ELR (cell line): ENCODE data around the gene STK4.
"Not testable (repeated sequence)": the region's sequence is repeated elsewhere in the genome, so short reads cannot be mapped to it uniquely, and the experiment has no call there.

Experiments
- DNase-seq: peaks from one replicate; pipeline ENCODE4 v3.0.0-alpha.2; 2015; ENCODE audit warnings: low read depth

The STK4 gene

DNA sequence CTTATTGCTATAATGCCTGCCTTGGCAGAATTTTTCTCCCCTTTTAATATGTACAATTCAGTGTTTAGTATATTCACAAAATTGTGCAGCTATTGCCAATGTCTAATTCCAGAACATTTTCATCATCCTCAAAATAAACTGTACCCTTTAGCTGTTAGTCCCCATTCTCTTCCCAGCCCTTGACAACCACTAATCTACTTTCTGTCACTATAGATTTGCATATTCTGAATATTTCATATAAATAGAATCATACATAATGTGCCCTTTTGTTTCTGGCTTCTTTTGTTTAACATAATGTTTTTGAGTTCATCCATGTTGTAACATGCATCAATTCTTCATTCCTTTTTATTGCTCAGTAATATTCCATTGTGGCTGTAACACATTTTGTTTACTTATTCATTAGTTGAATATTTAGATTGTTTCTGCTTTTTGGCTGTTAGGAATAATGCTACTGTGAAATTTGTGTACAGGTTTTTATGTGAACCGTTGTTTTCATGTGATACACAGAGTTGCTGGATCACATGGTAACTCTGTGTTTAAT is 22.4 kb downstream of the STK4 start:
- no peak for DNase-seq

DNA sequence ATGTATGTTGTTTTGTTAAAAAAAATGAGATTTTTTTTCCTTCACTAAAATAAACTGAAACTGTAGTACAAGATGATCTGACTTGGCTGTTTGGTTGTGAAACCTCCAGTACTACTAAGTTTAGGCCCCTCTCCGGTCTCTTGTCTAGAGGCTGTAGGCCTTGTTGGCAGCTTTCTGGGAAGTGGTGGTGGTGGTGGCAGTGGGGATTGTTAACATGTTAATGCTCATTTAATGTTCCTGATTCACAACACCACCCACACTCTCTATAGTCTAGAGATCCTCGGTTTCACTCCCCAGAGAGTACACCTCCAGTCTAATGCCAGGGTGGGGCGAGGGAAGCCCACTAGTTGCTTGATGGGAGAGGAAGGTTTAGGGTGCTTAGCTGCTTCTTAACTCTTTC is 24.1 kb downstream of the STK4 start:
- DNase-seq = peak; percentile 33

DNA sequence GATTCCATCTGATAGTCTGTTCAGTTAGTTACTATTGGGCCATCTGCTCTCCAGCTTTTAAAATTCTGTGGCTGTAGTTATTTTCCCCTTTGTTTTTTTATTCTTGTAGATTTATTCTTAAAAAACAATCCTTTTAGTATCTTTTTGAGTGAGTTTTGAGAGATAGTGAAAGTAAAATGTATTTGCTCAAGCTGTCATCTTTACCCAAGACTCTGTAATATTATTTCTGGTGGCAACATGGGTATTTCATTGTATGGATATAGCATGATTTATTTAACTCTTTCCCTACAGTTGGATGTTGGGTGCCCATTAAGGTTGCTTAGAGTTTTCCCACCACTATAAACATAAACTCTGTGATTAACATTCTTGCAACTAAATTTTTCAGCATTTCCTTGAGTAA is 24.6 kb downstream of the STK4 start:
- DNase-seq = no peak

DNA sequence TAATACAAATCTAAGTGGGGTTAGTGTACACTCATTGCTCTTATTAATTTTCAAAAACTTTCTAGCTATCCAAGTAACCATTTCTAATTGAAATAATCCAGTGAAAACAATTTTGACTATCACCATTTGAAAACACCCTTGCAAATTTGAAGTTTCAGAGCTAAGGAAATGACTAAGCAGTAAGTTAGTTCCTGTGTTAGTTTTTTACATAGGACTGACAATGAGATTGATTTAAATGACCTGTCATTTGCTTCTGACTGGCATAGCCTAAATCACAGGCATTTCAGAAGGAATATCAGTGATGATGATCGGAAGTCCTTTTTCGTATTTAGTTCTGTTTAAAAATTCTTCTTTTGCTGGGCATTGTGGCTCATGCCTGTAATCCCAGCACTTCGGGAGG is 27.0 kb downstream of the STK4 start:
- peak; percentile 54 for DNase-seq

DNA sequence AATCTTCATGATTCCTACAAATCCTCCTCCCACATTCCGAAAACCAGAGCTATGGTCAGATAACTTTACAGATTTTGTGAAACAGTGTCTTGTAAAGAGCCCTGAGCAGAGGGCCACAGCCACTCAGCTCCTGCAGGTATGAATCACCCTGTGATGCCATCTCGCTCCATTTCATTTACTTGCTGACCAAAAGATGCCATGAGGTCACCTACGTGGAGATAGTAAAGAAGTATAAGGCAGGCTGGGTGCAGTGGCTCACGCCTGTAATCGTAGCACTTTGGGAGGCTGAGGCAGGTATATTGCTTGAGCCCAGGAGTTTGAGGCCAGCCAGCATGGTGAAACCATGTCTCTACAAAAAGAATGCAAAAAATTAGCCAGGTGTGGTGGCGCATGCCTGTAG is 30.9 kb downstream of the STK4 start:
- DNase-seq = no peak

DNA sequence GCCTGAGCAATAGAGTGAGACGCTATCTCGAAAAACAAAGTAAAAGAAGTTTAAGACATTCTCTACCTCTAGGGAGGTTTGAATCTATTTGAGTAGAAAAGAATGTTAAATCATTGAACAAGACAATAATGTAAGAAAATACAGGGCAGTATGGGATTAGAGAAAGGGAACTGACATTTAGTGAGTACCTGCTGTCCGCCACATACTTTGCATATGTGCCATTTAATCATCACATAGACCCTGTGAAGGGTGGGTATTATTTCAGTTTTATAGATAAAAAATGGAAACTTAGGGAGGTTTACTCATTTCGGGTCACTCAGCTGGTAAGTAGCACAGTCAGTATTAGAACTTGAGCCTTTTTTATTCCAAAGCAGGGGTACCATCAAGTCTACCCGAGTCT is 31.4 kb downstream of the STK4 start:
- DNase-seq = no peak

DNA sequence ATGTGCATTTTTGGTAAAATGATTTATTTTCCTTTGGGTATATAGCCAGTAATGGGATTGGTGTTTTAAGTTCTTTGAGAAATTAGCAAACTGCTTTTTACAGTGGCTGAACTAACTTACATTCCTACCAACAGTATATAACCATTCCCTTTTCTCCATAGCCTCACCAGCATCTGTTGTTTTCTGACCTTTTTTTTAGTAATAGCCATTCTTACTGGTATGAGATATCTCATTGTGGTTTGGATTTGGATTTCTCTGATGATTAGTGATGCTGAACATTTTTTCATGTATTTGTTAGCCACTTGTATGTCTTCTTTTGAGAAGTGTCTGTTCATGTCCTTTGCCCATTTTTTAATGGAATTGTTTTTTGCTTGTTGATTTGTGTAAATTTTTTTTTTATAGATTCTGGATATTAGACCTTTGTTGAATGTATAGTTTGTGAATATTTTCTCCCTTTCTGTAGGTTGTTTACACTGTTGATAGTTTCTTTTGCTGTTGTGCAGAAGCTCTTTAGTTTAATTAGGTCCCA is 42.3 kb downstream of the STK4 start:
- DNase-seq = peak; percentile 44

DNA sequence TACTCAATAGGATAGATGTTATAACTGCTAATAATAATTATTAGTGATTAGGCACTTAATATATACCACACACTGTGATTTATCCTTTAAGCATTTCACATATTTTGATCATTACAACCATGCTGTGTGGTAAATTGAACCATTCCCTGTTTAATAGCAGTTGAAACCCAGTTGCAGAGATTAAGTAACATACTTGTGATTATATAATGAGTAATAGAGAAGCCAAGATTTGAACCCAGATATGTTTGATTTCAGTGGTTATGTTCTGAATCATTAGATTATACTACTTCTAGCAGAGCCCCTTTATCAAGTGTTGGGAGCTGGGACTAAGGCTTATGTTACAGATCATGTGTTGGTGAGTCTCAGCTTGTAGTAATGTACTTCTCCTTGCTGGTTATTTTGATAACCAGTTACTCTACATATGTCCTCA is 44.1 kb downstream of the STK4 start:
- DNase-seq = peak; percentile 97

DNA sequence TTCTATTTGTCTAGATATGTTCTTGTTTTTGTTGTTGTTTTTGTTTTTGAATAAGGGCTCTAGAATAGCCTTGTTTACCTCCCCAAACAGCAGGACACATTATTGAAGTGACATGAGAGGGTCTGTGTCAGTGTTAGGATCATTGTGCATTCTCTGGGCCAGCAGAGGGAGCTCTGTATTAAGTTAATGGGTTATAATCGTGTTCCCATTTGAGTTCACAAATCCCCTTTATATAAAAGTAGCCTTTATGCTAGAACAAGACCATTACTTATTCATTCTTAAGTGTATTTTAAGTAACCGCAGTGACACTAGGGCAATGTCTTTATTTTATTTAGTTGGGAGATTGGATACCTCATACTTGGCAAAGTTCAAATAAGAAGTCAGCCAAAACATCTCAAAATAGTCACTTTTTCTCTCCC is 44.8 kb downstream of the STK4 start:
- peak; percentile 89 for DNase-seq

DNA sequence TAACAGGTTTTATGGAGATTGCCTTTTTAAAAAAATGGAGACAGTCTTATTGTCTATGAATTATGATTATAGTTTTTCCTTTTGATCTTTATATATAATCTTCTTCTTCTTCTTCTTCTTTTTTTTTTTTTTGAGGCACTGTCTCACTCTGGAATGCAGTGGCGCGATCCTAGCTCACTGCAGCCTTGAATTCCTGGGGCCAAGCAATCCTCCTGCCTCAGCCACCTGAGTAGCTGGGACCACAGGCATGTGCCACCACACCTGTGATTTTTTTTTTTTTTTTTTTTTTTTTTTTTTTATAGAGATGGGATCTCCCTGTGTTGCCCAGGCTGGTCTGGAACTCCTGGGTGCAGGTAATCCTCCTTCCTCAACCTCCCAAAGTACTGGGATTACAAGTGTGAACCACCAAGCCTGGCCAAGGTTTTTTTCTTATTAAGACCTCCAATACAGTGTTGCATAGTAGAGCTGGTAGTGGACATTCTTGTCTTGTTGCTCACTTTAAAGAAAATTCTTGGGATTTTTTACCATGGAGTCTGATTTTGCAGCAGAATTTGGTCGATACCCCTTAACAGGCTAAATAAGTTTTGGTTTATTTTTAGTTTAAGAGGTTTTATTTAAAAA is 46.5 kb downstream of the STK4 start:
- peak; percentile 92 for DNase-seq

DNA sequence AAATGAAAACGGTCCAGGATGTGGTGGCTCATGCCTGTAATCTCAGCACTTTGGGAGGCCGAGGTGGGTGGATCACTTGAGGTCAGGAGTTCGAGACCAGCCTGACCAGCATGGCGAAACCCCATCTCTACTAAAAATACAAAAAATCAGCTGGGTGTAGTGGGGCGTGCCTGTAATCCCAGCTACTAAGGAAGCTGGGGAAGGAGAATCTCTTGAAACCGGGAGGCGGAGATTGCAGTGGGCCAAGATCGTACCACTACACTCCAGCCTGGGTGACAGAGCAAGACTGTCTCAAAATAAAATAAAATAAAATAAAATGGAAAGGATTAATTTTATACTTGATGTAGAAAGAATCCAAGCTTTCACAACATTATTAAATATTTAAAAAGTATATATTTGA is 47.8 kb downstream of the STK4 start:
- peak; percentile 43 for DNase-seq

DNA sequence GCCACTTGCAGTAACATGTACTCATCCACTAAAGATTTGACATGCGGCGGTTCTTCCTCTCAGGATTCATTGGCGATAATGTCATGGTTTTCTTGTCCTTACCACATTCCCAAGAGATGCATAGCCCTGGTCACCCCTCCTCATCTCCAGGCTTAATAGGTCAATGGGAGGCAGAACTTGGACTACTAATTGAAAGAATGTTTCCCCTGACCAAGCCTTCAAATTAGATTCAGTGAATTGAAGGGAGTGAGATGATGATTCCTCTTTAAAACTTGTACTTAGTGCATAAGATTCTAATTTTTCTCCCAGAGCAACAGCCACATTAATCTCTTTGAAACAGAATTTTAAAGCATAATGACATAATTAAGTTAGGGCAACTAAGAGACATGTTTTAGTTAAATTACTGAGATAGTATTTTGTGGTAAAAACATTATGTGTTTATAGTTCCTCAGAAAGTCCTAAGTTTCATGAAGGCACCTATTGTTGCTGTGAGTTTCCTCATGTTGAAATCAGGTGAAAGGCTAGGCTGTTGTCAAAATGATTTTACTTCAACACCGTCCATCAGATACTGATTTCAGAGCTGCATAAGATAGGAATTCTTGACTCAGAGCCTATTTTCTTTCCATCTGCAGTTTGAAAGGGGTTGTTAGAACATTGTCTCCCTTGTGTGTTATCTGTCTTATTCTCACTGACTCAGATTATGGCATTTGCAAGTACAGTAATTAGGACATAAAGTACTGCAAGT is 48.5 kb downstream of the STK4 start:
- DNase-seq = peak; percentile 95

DNA sequence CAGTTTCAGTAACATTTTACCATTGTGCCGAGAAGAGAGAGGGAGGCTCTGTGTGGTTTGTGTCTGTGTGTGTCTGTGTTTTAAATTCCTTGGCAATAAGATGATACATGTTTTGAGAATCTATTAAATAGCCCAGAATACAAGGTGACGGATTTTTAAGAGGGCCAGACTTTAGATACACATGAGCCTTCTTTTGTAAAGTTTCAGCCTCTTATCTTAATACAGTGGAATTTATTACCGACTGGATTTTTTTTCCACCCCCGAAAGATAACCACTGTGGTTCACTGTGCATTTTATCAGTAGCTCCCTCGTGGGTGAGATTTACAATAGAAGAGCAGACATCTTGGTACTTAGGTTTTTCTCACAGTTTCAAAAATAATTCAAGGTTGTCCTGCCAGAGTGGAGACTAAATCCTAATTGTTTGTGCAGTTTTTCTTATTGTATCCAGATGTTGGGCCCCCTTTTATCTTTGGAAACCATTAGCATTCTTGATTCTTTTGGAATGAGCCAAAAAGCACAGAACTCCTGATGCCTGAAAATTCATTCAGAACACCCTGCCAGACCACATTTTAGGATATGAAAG is 49.9 kb downstream of the STK4 start:
- DNase-seq = no peak

DNA sequence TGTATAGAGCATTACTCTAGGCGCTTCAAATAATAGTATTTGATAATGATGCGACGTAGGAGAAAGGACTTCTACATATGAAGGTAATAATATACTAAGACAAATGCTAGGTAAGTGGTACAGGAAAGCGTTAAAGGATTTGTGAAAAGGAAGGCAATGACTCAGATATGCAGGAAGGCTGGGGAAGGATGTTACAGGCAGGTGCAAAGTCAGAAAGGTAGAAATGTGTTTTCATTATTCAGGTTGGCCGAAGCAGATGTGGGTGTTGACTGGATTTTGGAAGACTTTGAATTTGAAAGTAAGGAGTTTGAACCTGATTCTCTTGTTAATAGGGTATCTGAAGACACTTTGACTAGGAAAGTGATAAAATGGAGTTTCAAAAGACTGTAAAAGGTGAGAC is 51.0 kb downstream of the STK4 start:
- no peak for DNase-seq

DNA sequence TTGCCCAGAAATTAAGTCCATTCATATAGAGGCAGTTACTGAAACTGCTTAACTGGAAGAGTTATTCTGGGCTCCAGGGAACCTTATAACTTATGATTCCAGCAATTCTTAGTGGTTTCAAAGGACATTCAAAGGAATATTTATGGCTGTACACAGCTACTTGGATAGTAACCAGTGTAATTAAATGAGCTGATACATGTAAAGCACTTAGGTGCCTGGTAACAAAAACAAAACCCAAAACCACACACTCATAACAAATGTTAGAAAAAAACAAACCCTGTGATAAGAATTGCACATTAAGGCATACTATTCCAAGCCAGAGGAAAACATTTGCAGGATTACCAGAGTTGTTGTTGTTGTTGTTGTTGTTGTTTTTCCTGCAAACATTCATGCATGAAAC is 51.5 kb downstream of the STK4 start:
- no peak for DNase-seq

DNA sequence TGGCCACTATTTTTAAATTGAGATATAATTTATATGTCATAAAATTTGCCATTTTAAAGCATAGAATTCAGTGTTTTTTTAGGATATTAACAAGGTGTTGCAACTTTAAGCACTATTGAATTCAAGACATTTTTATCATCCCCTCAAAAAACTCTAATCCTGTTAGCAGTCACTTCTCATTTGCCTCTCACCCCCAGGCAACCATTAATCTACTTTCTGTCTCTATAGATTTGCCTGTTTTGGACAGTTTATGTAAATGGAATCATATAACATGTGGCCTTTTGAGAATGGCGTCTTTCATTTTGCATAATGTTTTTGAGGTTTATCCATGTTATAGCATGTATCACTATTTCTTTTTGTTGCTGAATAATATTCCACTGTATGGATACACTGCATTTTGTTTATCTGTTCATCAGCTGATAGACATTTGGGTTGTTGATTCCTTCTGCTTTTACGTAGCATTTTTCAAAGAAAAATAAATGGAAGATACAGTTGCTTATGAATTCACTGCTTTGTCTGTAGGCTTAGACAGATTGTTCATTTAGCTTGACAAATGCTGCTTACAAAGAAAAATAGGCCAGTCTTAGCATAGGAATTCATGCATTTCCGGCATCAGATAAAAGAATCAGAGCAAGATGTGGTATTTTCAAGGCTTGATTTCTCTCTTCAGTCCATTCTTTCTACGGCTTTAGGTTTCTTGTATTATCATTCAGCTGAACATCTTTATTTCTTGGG is 52.9 kb downstream of the STK4 start:
- DNase-seq = no peak

DNA sequence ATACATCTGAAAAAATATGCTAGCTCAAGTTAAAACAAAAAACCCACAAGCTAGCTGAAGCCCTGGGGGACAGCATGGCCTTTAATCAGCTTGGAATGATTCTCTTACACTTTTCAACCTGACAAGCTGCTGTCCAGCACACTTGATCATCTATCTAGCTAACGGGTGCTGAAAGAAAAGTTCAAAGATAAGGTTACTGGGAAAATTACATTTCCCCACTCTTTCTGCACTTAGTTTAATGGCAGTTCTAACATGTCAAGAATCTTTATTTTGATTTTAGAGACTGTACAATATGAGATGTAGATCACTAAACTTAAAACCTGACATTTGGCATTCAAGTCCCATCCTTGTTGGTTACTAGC is 53.4 kb downstream of the STK4 start:
- DNase-seq = no peak

DNA sequence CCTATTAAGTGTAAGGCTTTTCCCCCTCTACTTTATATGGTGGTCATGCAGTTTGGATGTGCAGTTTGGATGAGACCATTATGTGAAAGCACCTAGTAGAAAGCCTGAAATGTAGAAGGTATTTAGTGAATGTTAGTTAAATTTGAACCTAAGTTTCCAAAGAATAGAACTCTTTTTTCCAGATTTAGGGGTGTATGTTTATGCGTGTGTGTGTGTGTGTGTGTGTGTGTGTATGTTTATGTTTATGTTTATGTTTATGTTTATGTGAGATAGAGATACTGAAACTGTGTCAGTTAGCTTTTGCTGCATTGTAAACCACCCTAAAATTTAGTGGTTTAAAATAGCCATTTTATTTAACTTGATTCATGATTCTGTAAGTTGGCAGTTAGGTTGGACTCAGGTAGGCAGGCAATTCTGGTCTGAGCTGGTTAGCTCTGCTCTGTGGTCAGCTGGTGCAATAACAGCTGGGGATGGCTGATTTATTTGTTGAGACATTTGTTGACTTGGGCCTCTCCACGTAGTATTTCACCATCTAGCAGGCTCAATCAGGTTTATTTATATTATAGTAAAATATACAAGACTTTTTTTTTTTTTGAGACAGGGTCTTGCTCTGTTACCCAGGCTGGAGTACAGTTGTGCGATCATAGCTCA is 54.0 kb downstream of the STK4 start:
- no peak for DNase-seq

DNA sequence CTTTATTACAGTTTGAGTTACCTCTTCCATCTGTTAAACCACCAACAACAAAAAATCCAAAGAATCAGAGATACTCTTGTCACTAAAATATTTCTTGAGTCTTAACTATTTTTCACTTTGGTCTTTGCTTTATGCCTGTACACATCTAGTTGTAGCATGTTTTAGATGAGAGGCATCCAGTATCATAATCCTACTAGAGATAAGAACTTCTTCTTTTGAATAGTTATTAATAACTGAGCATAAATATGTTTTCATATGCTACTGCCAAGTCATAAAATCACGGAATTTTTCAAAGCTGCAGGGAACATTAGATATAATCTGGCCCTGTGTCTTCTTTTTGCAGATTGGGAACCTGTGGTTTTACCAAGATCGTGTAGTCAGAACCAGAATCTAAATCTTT is 55.3 kb downstream of the STK4 start:
- DNase-seq = no peak

DNA sequence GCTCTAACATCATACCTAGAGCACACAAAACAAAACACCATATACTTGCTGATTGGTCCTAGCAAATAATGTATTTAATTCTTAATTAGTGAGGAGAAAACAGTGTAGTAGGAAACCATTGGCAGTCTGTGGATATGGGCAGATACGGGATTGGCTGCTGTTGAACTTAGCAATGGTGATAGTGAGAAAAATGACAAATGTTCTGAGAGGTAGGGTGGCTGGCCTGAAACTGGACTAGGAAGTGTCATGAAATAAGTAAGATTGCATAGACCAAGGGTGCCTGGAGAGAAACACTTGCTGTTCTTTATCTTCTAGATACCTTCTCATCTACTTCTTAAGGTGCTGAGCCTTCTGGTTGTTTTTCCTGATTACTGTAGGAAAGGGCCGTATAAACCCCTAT is 56.8 kb downstream of the STK4 start:
- not testable (repeated sequence) for DNase-seq

DNA sequence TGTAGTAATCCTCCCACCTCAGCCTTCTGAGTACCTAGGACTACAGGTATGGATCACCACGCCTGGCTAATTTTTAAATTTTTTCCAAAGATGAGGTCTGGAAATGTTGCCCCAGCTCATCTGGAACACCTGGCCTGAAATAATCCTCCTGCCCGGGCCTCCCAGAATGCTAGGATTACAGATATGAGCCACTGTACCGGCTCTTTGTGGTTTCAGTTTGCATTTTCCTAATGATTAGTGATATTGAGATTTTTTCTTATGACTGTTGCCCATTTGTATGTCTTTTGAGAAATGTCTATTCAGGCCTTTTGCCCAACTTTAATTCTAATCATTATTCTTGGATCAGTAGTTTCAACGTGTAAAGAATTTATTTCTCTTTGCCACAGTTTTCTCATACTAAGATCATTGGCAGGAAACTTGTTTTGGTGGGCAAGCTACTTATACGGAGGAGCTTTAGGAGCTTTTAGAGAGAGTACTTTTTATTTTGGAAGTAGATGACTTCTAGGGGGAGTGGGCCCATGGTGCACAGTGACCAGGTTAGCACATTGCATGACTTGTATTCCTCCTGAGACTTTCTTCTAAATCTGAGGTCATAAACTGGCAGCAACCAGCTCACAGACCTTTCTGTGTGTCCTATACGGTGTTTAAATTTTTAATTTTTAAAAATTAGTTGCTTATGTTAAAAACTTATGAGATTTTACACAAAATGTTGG is 62.3 kb downstream of the STK4 start:
- no peak for DNase-seq
